IPS DF 6.9 (cell line): ENCODE measurements around the gene ADNP2.

Source experiments
- DNase-seq: peaks from one replicate; pipeline ENCODE4 v3.0.0-alpha.2; 2013; ENCODE audit warnings: low read depth, low spot score
- H3K27ac ChIP-seq: one replicate; pipeline ENCODE4 v1.5.1; 2013; ENCODE audit warnings: low read length, control low read depth
- H3K27me3 ChIP-seq: 2 replicates; pipeline ENCODE4 v1.6.1; 2013; ENCODE audit warnings: mild to moderate bottlenecking, low read length; ENCODE audit not compliant: control insufficient read depth, insufficient read depth
- H3K36me3 ChIP-seq: 2 replicates; pipeline ENCODE4 v1.6.1; 2013; ENCODE audit warnings: low read length; ENCODE audit not compliant: control insufficient read depth, insufficient read depth
- H3K4me1 ChIP-seq: 2 replicates; pipeline ENCODE4 v1.6.1; 2013; ENCODE audit warnings: low read length; ENCODE audit not compliant: control insufficient read depth, insufficient read depth
- H3K4me3 ChIP-seq: 2 replicates; pipeline ENCODE4 v1.5.1; 2013; ENCODE audit warnings: mild to moderate bottlenecking, low read length
- H3K9me3 ChIP-seq: 2 replicates; pipeline ENCODE4 v1.6.1; 2013; ENCODE audit warnings: low read length, inconsistent platforms; ENCODE audit not compliant: control insufficient read depth, insufficient read depth
- WGBS: extraction: QIAGEN DNeasy Blood & Tissue Kit; methylation state at CpG from one replicate; pipeline ENCODE4 v1.1.7; 2013; ENCODE audit warnings: mixed read lengths, missing lambda C conversion rate; ENCODE audit not compliant: insufficient read length, insufficient coverage; 5-methylcytosine and 5-hydroxymethylcytosine counted together

The ADNP2 gene

DNA sequence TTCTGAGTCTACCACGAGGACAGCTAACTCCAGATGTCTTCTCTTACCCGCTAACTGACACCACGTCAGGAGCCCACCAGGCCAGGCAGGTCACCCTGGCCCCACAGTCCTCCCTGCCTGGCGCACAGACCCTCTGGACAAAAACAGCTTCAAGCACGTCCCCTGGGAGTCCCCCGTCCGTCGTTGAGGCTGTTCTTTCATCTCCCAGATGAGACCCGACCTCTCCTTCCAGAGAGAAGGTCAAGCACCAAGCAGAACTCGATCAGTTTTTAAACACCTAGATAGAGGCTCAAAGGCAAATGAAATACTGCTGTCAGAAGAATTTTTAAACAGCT is 80.4 kb downstream of the ADNP2 start:
- Histone ChIP-seq H3K27me3 (no peaks in the 10 kb centered on the region), H3K27ac (no peak overlapping the region), H3K9me3 (no peaks in the 10 kb centered on the region), H3K4me3 (no peak overlapping the region; the same call in 1 of the 2 replicates), H3K36me3 (no peaks in the 10 kb centered on the region), H3K4me1 (no peaks in the 10 kb centered on the region)
- DNase-seq, result no peak
- no CpG with 5 or more reads among the region's 10 CpGs for WGBS
